Measurements from ENCODE around the gene ZFHX2.

The ZFHX2 gene

GRCh38 chr14:23559010-23559925 is 7.7 kb upstream of the ZFHX2 start:
- H3K27ac ChIP-seq (ENCODE audit: low read length): no peak overlapping the region
- H3K4me1 ChIP-seq (ENCODE audit: control insufficient read depth, insufficient read depth, low read length): peaks cover 24% of the 10 kb centered on the region

GRCh38 chr14:23558346-23559009 is 6.9 kb upstream of the ZFHX2 start:
- Histone ChIP-seq H3K27me3 (ENCODE audit: control insufficient read depth in 1 of 2, insufficient read depth in 2 of 2, low read length in 2 of 2) (no peaks in the 10 kb centered on the region), H3K36me3 (ENCODE audit: control insufficient read depth in 2 of 2, insufficient read depth in 2 of 2, low read length in 2 of 2) (peaks cover 4 to 13% of the 10 kb centered on the region in 2 donors), H3K9me3 (ENCODE audit: control insufficient read depth in 2 of 2, low read length in 2 of 2) (no peaks in the 10 kb centered on the region), H3K4me1 (ENCODE audit: control insufficient read depth, insufficient read depth, low read length) (peaks cover 24% of the 10 kb centered on the region), H3K9ac (ENCODE audit: low read length in 2 of 2) (no peak overlapping the region), H3K27ac (ENCODE audit: low read length) (no peak overlapping the region), H3K4me3 (ENCODE audit: low read length in 2 of 2) (no peak overlapping the region)

More at GRCh38 chr14:23559010-23559925, 7.7 kb upstream of the ZFHX2 start:
- Histone ChIP-seq H3K9me3 (ENCODE audit: control insufficient read depth in 2 of 2, low read length in 2 of 2) (no peaks in the 10 kb centered on the region), H3K9ac (ENCODE audit: low read length in 2 of 2) (no peak overlapping the region), H3K4me3 (ENCODE audit: low read length in 2 of 2) (no peak overlapping the region), H3K27me3 (ENCODE audit: control insufficient read depth in 1 of 2, insufficient read depth in 2 of 2, low read length in 2 of 2) (no peaks in the 10 kb centered on the region), H3K36me3 (ENCODE audit: control insufficient read depth in 2 of 2, insufficient read depth in 2 of 2, low read length in 2 of 2) (peaks cover 4 to 13% of the 10 kb centered on the region in 2 donors)

- Histone ChIP-seq H3K4me3 (ENCODE audit: low read length in 2 of 2) (no peak overlapping the region), H3K4me1 (ENCODE audit: control insufficient read depth, insufficient read depth, low read length) (peaks cover 24% of the 10 kb centered on the region), H3K9me3 (ENCODE audit: control insufficient read depth in 2 of 2, low read length in 2 of 2) (no peaks in the 10 kb centered on the region), H3K27me3 (ENCODE audit: control insufficient read depth in 1 of 2, insufficient read depth in 2 of 2, low read length in 2 of 2) (no peaks in the 10 kb centered on the region), H3K27ac (ENCODE audit: low read length) (no peak overlapping the region), H3K36me3 (ENCODE audit: control insufficient read depth in 2 of 2, insufficient read depth in 2 of 2, low read length in 2 of 2) (peaks cover 4 to 13% of the 10 kb centered on the region in 2 donors), H3K9ac (ENCODE audit: low read length in 2 of 2) (peak overlapping the region in 1 of 2 donors; percentile 47)
These were observed 6.4 kb upstream of the ZFHX2 start for GRCh38 chr14:23557946-23558345.

- H3K4me3 ChIP-seq (ENCODE audit: low read length in 2 of 2): no peak overlapping the region
- no peaks in the 10 kb centered on the region for H3K27me3 ChIP-seq (ENCODE audit: control insufficient read depth in 1 of 2, insufficient read depth in 2 of 2, low read length in 2 of 2)
- H3K27ac ChIP-seq (ENCODE audit: low read length): no peak overlapping the region
- H3K9me3 ChIP-seq (ENCODE audit: control insufficient read depth in 2 of 2, low read length in 2 of 2): no peaks in the 10 kb centered on the region
- H3K4me1 ChIP-seq (ENCODE audit: control insufficient read depth, insufficient read depth, low read length): peaks cover 22% of the 10 kb centered on the region
- H3K9ac ChIP-seq (ENCODE audit: low read length in 2 of 2): no peak overlapping the region
- H3K36me3 ChIP-seq (ENCODE audit: control insufficient read depth in 2 of 2, insufficient read depth in 2 of 2, low read length in 2 of 2): peaks cover 4 to 13% of the 10 kb centered on the region in 2 donors
These were observed 6.0 kb upstream of the ZFHX2 start for GRCh38 chr14:23557521-23557920.

GRCh38 chr14:23556700-23557440 is 5.3 kb upstream of the ZFHX2 start:
- Histone ChIP-seq H3K9me3 (ENCODE audit: control insufficient read depth in 2 of 2, low read length in 2 of 2) (no peaks in the 10 kb centered on the region), H3K9ac (ENCODE audit: low read length in 2 of 2) (peak overlapping the region; percentile 95 to 96), H3K27me3 (ENCODE audit: control insufficient read depth in 1 of 2, insufficient read depth in 2 of 2, low read length in 2 of 2) (no peaks in the 10 kb centered on the region), H3K4me3 (ENCODE audit: low read length in 2 of 2) (peak overlapping the region; percentile 84 to 95), H3K27ac (ENCODE audit: low read length) (peak overlapping the region; percentile 93), H3K36me3 (ENCODE audit: control insufficient read depth in 2 of 2, insufficient read depth in 2 of 2, low read length in 2 of 2) (peaks cover 4 to 13% of the 10 kb centered on the region in 2 donors), H3K4me1 (ENCODE audit: control insufficient read depth, insufficient read depth, low read length) (peaks cover 23% of the 10 kb centered on the region)

- Histone ChIP-seq H3K9me3 (ENCODE audit: control insufficient read depth in 2 of 2, low read length in 2 of 2) (no peaks in the 10 kb centered on the region), H3K36me3 (ENCODE audit: control insufficient read depth in 2 of 2, insufficient read depth in 2 of 2, low read length in 2 of 2) (peaks cover 4 to 13% of the 10 kb centered on the region in 2 donors), H3K27ac (ENCODE audit: low read length) (peak within 1 kb of the TSS; percentile 93), H3K9ac (ENCODE audit: low read length in 2 of 2) (peak within 1 kb of the TSS; percentile 95 to 96), H3K27me3 (ENCODE audit: control insufficient read depth in 1 of 2, insufficient read depth in 2 of 2, low read length in 2 of 2) (no peaks in the 10 kb centered on the region), H3K4me1 (ENCODE audit: control insufficient read depth, insufficient read depth, low read length) (peaks cover 26% of the 10 kb centered on the region), H3K4me3 (ENCODE audit: low read length in 2 of 2) (peak within 1 kb of the TSS; percentile 84 to 95)
These were observed 4.5 kb upstream of the ZFHX2 start, which contains the start of gene THTPA for GRCh38 chr14:23555882-23556699. Gene THTPA (plus strand): TSS chr14:23556271. CDS start chr14:23556758, 487 bp downstream.

GRCh38 chr14:23555533-23555881 is 3.9 kb upstream of the ZFHX2 start:
- no peaks in the 10 kb centered on the region for H3K27me3 ChIP-seq (ENCODE audit: control insufficient read depth in 1 of 2, insufficient read depth in 2 of 2, low read length in 2 of 2)
- H3K9ac ChIP-seq (ENCODE audit: low read length in 2 of 2): peak overlapping the region; percentile 95 to 96
- peaks cover 4 to 13% of the 10 kb centered on the region in 2 donors for H3K36me3 ChIP-seq (ENCODE audit: control insufficient read depth in 2 of 2, insufficient read depth in 2 of 2, low read length in 2 of 2)
- H3K4me3 ChIP-seq (ENCODE audit: low read length in 2 of 2): peak overlapping the region; percentile 84 to 95
- H3K9me3 ChIP-seq (ENCODE audit: control insufficient read depth in 2 of 2, low read length in 2 of 2): no peaks in the 10 kb centered on the region
- H3K4me1 ChIP-seq (ENCODE audit: control insufficient read depth, insufficient read depth, low read length): peaks cover 32% of the 10 kb centered on the region
- peak overlapping the region; percentile 93 for H3K27ac ChIP-seq (ENCODE audit: low read length)

- Histone ChIP-seq H3K27ac (ENCODE audit: low read length) (no peak overlapping the region), H3K9me3 (ENCODE audit: control insufficient read depth in 2 of 2, low read length in 2 of 2) (no peaks in the 10 kb centered on the region), H3K4me1 (ENCODE audit: control insufficient read depth, insufficient read depth, low read length) (peaks cover 18% of the 10 kb centered on the region), H3K4me3 (ENCODE audit: low read length in 2 of 2) (peak overlapping the region; percentile 79 to 84), H3K36me3 (ENCODE audit: control insufficient read depth in 2 of 2, insufficient read depth in 2 of 2, low read length in 2 of 2) (no peaks in the 10 kb centered on the region), H3K9ac (ENCODE audit: low read length in 2 of 2) (peak overlapping the region; percentile 54 to 55), H3K27me3 (ENCODE audit: control insufficient read depth in 1 of 2, insufficient read depth in 2 of 2, low read length in 2 of 2) (peaks cover 0 to 5% of the 10 kb centered on the region in 2 donors)
These were observed 726 bp downstream of the ZFHX2 start for GRCh38 chr14:23550812-23551265.

GRCh38 chr14:23550131-23550811 is 1.3 kb downstream of the ZFHX2 start:
- no peak overlapping the region for H3K27ac ChIP-seq (ENCODE audit: low read length)
- peak overlapping the region; percentile 54 to 55 for H3K9ac ChIP-seq (ENCODE audit: low read length in 2 of 2)
- peaks cover 16% of the 10 kb centered on the region for H3K4me1 ChIP-seq (ENCODE audit: control insufficient read depth, insufficient read depth, low read length)
- H3K4me3 ChIP-seq (ENCODE audit: low read length in 2 of 2): peak overlapping the region; percentile 79 to 84
- no peaks in the 10 kb centered on the region for H3K36me3 ChIP-seq (ENCODE audit: control insufficient read depth in 2 of 2, insufficient read depth in 2 of 2, low read length in 2 of 2)
- peaks cover 0 to 5% of the 10 kb centered on the region in 2 donors for H3K27me3 ChIP-seq (ENCODE audit: control insufficient read depth in 1 of 2, insufficient read depth in 2 of 2, low read length in 2 of 2)
- H3K9me3 ChIP-seq (ENCODE audit: control insufficient read depth in 2 of 2, low read length in 2 of 2): no peaks in the 10 kb centered on the region

All from stomach smooth muscle (tissue), 2 donors.